Stimulated activated CD8-positive, alpha-beta memory T cell treated with anti-CD3 and anti-CD28 coated beads, Interleukin-12 subunit alpha, Interleukin-12 subunit beta, amount 100 ng/mL, for 1 hour (primary cell): ENCODE results near the gene DCAF5.
"Not testable (repeated sequence)": the region's sequence is repeated elsewhere in the genome, so short reads cannot be mapped to it uniquely, and the experiment has no call there.

Experiments used
- DNase-seq: peaks from one replicate; pipeline ENCODE4 v3.0.0-alpha.2; 2020; ENCODE audit warnings: low read depth

The DCAF5 gene

DNA sequence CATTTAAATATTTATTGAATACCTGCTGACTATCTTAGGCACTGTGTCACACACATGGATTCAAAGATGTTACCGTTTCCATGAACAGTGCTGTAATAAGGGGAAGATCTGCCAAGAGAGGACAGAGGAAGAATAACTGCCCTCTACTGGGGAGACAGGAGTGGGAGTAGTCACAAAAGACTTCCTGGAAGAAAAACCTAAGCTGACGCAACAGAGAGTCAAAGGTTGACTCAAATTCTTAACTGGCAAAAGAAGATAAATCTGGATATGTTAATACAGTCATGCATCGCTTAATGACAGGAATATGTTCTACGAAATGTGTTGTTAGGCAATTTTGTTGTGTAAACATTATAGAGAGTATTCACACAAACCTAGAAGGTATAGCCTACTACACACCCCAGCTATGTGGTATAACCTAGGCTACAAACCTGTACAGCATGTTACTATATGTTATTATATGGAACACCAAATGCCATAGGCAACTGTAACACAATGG, 51.5 kb downstream of the DCAF5 start:
- DNase-seq = no peak

DNA sequence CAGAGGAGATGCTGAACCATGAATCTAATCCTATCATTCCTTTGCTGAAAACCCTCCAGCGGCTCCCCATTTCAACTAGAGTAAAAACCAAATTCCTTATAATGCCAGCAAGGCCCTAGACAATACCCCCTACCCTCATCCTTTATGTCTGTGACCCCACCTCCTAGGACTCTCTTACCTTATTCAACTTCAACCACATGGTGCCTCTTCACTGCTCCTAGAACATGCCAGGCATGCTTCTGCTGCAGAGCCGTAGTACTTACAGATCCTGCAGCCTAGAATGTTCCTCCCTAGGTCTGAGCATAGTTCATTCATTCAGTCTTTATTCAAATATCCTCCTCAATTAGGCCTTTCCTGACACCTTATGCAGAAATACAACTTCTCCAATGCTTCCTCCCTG, 54.9 kb downstream of the DCAF5 start:
- no peak for DNase-seq

DNA sequence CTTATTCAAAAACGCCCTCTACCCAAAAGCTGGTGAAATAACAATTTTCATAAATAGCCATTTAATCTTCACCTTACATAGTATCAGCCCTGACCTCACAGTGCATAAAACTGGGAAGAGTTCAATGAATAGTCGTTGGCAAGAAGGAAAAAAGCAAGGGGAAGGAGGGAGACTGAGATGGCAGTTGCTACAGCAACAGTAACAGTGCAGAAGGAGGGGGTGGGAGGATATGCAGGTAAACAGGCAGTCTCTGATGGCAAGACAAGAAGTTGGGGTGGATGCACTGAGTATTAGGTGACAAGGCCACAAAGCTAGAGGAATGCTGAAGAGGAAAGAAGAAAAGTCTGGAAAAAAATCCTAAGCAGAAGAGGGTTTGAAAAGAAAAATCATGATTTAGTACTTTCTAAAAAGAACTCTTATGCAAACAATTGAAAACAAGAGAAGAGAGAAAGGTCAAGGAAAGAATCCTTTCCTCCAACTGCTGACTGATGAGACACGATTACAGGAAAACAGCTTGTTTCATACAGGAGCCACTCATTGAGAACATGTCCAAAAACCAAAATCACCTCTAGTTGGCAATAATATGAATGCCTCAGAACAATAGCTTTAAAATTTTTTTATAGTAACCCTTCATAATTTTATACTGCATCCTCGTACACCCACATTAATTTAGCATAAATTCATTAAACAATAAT, 56.0 kb downstream of the DCAF5 start:
- no peak for DNase-seq

DNA sequence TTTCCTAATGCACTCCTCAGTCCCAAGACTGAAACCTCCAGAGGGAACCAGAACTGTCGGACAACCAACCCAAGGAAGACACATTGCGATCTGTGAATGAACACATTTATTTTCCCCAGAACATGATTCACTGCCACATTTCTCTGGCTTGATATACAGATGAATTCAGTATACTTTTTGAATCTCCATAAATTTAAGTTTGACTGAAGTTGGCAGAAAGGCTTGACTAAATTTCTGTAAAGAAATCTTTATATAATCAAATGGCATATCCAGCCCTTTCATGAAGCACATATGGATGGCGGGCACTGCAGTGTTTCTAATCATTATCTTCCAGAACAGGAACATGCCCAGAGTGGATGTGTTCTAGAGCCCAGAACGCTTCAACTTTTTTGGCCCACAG, 56.7 kb downstream of the DCAF5 start:
- DNase-seq = no peak

DNA sequence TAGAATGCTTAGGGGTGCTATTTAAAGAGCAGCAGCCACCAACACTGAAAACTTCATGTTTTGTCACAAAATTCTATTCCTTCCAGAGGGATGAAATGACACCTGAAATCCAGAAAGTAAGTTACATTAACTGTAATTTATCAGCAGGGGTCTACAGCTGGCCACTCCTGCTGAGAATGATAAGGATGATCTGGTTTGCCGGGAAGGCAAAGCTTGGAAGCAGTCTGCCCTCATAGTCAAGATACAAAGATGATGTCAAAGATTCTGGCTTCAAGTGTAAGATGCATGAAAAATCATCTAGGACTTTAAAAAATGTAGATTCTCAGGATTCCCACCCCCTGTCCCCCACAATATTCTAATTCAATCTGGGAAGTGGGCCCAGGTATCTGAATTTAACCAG, 58.4 kb downstream of the DCAF5 start:
- DNase-seq = no peak

DNA sequence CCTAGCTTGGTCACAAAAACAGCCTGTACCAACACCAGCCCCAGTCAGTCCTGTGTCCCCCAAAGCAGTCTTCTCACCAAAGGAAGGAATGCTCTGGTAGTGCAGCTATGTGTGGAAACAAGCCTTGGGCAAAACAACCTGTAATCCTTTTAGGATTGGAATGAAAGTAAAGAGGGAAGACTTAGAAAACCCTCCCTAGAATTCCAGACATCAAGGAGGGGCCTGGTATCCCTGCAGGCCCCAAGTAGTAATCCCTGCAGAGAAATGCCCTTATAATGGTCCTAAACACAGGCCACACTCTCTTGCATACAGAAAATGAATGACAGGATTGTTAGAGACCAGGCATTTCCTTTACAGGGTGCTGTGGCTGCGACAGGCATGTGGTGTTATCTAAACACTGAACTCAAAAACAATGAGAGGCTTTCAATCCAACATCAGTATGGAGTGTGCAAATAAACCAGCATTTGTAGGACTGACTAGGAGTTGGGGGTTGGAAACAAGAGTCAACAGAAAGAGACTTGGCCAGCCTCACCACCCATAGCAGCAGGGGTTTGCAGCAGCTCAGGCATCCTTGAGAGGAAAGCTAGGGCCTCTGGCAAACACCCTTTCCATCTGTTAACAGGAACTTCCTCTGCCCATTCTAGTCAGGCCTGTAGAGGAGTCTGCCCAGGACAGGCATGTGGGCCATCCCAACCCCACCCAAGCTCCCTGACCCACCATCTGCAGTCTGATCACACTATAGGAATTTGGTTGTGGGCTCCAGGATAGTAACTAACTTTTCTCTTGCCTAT, 59.1 kb downstream of the DCAF5 start:
- no peak for DNase-seq

DNA sequence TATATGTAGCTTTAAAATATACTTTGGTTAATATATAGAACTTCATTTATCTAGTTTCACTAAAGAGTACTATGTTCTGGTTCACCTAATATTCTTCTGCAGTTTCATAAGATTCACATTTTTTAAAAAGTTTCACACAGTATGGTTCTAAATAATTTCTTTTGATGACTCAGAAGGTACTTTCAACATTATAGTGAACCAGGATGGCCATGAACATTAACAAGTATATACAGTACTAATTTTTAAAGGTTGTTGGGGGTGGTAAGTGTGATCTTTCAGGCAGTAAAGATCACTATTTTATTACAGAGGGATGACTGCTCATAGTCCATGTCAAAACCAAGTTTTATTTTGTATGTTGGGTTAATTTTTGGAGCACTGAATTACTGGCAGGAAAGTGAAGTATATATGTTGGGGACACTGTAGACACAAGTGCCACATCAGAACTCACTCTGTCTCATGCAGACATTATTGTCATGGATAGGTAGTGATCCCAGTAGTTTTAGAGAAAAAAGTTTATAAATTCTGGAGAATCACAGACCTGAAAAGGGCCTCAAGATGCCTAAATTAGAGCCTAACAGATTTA, 60.0 kb downstream of the DCAF5 start:
- no peak for DNase-seq

DNA sequence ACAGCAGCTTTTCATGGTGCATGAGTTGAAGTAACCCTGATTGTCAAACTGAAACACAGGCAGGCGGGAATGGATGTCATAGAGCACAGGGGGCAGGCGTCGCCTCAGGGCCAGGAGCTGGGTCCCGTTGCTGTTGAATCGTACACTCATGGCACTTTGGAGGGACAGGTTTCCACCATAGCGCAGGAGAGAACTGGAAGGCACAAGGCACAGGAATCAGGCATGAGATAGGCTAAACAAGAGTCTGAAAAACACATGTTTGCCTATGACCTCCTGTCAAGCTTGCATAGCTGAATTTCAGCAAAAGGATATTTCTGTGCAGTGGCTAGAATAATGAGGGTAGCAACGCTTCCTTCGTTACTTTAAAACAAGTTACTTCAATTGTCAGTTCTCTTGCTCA, 61.2 kb downstream of the DCAF5 start:
- no peak for DNase-seq

DNA sequence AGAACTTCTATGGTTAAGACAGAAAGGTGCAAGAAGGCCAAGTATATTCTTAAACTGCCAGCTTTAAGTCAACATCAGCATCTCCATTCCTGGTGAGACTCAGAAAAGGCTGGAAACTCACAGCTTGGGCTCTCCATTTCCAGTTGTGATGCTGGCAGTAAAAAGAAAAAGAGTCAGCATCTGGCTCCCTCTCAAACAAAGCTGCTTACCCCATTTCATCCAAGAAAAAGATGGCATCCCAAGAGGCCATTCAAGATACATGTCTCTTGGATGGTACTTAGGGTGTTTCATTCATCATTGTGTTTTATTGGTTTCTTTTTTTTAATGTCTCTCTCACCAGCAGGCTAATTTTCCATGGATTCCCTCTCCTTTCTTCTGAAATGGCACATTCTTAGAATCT, 61.9 kb downstream of the DCAF5 start:
- DNase-seq = no peak

DNA sequence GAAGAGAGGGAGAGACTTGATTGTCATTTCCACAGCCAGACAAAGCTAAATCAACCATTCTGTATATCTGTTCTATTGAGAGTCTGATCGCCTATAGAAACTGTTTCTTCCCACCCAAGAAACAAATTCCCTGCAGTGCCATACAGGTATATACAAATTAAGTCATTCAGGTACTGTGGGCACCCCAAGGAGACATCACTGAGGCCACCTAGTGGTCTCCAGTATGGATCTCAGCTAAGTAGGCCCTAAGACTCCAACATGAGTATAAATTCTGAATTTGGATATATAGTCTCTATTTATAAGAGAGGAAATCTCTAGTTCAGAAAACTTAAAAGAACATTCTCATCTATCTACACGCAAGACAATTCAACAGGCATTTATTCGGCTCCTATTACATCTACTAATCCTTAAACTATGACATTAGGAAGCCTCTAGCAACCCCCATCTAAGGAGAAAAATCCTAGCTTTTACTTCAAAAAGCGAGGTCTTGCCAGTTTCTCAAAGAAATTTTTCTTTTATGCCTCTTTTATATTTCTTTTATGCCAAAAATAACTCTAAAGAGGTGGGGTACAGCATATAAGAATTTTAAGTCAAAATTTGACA, 62.6 kb downstream of the DCAF5 start:
- no peak for DNase-seq

DNA sequence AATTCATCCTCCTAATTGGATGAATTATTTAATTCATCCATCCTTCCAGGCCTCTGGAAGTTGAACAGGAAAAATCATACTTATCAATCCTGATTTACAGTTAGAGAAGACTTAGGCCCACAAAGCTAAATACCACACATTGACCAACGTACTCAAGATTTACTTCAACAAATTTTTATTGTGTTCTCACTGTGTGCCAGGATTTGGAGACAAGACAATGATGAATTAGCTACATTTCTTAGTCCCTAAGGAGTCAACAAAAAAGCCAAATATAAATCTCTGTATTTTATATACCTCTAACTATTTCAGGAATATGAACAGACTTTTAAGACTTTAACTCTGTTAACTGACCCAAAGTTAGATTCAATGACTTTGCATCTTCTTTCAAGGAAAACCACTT, 63.9 kb downstream of the DCAF5 start:
- no peak for DNase-seq

DNA sequence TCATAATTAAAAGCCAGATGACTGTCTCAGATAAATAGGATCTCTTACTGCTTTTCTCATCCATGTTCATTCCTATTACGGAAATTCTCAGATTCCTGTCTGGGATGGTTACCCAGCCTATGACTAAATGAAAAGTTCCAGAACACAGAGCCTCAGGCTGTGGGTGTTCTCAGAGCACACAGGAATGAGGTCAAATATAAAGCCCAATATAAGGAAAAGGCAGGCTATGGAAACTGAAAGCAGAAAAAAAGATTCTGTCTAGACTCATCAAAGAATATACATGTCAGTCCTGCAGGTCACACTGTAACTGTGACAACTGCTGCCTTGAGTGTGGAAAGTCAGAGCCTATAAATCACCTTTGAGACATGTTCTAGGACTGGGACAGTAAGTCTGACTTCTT, 64.3 kb downstream of the DCAF5 start:
- no peak for DNase-seq

DNA sequence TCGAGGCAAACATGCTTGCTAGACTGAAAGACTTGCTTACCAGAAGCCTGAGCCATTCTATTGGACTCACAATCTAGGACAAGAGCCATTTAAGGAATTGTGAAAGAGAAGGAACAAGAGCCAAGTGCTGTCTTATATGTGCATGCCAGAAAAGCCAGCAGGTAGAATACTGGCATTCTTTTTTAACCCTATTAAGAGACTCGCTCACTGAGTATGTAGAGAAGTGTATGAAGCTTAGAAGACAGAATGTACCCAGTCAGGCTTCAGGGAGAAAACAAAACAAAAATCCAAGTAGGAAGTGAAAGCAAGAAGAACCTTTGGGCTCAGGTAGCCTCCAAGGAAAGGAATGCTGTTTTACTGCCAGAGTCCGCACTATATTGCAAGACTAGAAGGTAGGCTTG, 65.9 kb downstream of the DCAF5 start:
- no peak for DNase-seq

DNA sequence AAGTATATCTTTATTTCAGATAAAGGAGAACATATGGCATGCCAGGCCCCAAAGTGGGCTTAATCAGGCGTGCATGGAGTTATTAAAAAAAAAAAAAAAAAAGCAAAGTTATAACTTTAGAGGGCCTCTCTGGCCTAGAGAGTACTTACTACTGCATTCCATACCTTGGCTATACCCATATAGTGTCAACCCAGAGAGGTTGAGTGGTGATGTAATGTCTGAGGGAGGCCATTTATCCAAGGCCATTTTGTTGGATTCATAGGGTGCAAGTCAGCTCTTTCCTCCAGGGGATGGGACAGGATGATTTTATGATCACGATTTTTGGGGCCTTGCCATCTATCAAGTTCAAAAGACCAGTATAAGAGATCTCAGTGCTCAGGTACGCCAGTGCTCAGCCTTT, 66.4 kb downstream of the DCAF5 start:
- no peak for DNase-seq

DNA sequence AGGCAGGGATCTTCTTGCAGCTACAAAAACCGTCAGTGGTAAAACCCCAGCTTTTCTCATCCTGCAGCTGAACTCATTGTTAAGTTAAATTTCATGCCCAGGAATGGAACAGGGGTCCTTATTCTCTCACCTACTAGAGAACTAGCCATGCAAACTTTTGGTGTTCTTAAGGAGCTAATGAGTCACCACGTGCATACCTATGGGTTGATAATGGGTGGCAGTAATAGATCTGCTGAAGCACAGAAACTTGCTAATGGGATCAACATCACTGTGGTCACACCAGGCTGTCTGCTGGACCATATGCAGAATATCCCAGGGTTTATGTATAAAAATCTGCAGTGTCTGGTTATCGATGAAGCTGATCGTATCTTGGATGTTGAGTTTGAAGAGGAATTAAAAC, 68.9 kb downstream of the DCAF5 start:
- DNase-seq = no peak

DNA sequence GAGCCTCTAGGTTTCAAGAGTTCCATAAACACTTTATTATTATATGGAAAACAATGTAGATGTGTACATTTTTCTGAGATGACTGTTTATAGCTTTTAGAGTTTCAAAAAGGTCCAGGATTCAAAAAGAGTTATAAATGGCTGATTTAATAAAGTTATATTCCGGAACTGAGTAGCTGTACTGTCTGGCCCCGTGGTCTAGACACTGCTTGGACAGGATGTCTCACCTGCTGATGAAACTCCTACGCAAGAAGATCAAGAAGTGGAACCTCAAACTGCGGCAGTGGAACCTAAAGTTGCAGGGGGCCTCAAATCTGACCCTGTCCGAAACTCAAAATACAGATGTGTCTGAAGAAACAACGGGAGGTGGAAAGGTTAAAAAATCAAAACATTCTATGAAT, 69.7 kb downstream of the DCAF5 start:
- DNase-seq = no peak

DNA sequence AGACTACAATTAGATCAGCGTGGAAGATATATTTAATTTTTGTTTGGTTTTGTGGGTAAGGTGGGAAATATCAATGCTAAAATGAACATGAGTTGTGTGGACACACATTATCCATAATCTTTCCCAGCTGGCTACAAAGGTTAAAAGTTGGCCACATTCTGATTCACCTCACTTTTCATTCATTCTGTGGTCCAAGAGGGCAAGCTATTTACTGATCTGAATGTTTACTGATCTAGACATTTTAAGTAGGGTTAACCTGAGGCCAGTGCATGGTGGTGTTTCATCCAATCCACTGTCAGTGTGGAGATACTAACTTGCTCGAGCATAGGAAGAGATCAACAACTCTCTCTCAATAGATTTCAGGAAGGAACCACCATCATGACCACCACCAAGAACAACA, 71.6 kb downstream of the DCAF5 start:
- no peak for DNase-seq

DNA sequence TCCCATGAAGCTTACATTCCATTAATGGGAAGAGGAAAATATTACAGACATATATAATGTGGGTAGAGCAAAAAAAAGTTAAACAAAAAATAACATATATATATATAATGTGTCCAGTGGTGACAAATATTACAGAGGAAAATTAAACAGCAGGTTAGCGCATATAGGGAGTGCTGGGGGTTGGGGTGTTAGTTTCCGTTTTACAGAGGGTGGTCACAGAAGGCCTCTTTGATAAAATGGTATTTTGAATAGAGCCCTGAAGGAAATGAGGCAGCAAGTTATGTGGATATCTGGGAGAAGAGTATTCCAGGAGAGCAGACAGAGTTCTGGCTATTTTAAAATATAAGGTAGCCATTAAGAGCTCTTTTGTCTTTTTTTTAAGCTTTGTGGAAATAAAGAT, 73.2 kb downstream of the DCAF5 start:
- DNase-seq = no peak

DNA sequence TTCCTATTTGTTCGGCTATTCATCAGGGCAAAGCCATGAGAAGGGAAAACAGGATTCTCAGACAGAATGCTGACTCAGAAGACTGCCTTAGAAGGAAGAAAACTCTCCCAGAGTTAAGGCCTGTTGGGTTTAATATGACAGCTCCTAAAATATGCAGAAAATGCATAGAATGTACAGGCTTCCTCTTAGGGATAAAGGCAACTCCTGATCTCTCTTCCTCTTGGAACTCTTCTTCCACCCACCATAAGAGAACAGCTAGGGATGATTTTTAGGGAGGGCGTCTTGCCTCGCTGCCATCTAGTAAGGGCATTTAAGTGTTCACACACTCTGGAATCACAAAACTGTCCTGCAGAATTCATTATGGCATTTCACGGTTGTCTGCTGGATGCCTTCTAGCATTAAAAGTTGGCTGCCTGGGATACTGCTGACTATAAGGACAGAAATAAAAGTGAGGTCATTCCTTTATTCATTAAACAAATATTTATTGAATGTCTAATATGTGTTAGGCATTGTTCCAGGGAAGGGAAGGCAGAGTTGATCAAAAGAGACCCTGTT, 73.7 kb downstream of the DCAF5 start:
- no peak for DNase-seq

DNA sequence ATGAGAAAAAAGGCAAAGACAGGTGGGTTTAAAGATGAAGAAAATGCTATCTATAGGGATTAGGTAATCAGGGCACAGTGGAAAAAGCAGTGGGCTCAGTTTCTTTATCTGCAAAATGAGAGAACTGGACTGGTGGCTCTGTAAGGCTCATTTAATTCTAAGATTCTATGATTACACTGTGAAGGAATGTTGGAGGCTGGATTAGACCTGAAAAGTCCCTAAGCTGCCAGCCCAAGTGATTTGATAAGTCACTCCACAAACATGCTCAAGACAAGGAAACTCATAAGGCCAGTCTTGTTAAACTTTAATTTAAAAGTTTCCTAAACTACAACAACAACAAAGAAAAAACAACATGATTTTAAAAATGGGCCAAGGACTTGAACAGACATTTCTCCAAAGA, 75.1 kb downstream of the DCAF5 start:
- DNase-seq = no peak

DNA sequence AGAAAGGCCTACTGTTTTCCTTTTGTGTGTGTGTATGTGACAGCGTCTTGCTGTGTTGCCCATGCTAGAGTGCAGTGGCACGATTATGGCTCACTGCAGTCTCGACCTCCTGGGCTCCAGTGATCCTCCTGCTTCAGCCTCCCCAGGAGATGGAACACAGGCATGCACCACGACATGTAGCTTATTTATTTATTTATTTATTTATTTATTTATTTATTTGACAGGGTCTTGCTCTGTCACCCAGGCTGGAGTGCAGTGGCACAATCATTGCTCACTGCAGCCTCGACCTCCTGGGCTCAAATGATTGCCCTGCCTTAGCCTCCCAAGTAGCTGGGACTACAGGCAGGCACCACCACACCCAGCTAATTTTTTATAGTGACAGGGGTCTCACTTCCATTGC, 75.7 kb downstream of the DCAF5 start:
- DNase-seq = not testable (repeated sequence)

DNA sequence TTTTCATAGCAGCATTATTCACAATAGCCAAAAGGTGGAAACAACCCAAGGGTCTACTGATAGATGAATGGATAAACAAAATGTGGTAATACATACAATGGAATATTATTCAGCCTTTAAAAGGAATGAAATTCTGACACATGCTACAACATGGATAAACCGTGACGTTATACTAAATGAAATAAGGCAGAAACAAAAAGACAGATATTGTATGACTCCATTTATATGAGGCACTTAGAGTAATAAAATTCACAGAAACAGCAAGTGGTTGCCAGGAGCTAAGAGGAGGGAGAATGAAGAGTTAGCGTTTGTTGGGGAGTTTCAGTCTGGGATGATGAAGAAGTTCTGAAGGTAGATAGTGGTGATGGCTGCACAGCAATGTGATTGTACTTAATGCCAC, 76.6 kb downstream of the DCAF5 start:
- no peak for DNase-seq

DNA sequence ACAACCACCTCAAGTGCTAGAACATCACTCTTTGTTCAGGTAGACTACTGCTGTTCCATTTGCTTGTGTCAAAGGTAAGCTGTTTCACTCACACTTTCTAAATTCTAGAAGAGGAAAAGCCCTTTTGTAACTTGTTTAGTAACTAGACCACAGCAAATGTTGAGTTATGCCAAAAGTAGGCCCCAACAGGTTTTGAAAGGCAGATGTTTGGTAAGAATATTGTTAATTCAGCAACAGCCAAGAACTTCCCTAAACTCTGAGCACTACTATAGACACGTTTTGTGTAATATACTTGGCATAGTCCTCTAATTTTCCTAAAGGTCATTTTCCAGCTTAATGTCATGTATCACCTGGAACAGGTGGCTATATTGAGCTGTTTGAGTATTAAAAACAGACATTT, 79.0 kb downstream of the DCAF5 start:
- DNase-seq = no peak
